ENCODE results near the gene GAA. TPM values are rescaled to one million over a fixed set of nuclear protein-coding genes. Genes with fewer than 3 reads are reported as not detected.
A peak's percentile ranks its signal among the peaks of the same experiment; 100 is the strongest.

Gene GAA
- total RNA-seq, 1 donor from 2014 or later, result 38.4 TPM

DNA sequence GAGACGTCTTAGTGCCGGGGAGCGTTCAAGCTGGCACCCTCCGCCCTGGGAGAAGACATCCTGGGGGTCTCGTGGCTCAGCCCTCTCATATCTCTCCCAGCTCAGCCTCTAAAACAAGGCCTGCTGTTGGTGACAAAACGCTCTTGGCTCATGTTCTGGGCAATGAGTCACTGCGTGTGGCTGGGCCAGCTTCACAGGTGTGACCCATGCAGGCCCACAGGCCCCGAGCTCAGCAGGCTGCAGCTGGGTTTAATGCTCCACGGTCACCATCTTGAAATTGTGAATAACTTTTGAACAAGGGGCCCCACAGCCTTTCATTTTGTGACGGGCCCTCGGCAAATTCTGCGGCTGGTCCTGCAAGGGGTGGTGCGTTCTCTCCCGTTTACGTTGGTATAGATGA is 22.4 kb downstream of the GAA start:
- Mint-ChIP-seq H3K27me3 (ENCODE audit: low read depth) (peaks cover 4% of the 10 kb centered on the region), H3K4me3 (no peak overlapping the region), H3K9me3 (no peaks in the 10 kb centered on the region), H3K36me3 (ENCODE audit: low read depth) (no peaks in the 10 kb centered on the region), H3K27ac (ENCODE audit: unreplicated experiment) (peak overlapping the region; percentile 7), H3K4me1 (peaks cover 8% of the 10 kb centered on the region)
- DNase-seq (ENCODE audit: low read depth, low spot score), result no peak
- TF ChIP-seq, protein P1, sequence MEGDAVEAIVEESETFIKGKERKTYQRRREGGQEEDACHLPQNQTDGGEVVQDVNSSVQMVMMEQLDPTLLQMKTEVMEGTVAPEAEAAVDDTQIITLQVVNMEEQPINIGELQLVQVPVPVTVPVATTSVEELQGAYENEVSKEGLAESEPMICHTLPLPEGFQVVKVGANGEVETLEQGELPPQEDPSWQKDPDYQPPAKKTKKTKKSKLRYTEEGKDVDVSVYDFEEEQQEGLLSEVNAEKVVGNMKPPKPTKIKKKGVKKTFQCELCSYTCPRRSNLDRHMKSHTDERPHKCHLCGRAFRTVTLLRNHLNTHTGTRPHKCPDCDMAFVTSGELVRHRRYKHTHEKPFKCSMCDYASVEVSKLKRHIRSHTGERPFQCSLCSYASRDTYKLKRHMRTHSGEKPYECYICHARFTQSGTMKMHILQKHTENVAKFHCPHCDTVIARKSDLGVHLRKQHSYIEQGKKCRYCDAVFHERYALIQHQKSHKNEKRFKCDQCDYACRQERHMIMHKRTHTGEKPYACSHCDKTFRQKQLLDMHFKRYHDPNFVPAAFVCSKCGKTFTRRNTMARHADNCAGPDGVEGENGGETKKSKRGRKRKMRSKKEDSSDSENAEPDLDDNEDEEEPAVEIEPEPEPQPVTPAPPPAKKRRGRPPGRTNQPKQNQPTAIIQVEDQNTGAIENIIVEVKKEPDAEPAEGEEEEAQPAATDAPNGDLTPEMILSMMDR (conservative IDR thresholded peaks at IDR 0.05), result no peak

DNA sequence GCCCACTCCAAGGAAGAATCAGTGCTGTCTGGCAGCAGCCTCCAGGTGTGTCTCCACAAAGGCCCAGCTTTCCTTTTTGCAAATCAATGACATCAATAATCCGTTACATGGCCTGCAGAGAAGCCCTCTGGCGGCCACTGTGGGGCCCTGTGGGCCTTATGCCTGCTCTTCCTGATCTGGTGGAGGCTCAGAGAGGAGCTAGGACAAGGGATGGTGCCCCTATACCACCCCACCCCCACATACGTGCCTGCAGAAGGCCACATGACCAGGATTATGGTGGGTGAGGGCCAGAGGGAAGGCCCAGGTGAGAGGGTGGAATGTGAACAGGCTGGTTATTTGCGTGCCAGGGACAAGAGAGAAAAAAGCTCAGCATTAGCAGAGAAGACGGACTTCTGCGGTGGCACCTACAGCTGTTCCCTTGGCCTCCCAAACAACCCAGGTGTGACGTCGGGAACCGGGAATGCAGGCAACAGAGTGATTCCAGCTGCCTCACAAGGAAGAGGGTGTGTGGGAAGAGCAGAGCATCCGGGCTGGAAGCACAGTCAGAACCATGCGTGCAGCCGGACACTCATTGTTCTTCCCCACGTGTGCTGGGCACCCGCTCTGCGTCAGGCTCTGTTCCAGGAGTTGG is 23.1 kb downstream of the GAA start:
- H3K27ac Mint-ChIP-seq (ENCODE audit: unreplicated experiment), result no peak overlapping the region

DNA sequence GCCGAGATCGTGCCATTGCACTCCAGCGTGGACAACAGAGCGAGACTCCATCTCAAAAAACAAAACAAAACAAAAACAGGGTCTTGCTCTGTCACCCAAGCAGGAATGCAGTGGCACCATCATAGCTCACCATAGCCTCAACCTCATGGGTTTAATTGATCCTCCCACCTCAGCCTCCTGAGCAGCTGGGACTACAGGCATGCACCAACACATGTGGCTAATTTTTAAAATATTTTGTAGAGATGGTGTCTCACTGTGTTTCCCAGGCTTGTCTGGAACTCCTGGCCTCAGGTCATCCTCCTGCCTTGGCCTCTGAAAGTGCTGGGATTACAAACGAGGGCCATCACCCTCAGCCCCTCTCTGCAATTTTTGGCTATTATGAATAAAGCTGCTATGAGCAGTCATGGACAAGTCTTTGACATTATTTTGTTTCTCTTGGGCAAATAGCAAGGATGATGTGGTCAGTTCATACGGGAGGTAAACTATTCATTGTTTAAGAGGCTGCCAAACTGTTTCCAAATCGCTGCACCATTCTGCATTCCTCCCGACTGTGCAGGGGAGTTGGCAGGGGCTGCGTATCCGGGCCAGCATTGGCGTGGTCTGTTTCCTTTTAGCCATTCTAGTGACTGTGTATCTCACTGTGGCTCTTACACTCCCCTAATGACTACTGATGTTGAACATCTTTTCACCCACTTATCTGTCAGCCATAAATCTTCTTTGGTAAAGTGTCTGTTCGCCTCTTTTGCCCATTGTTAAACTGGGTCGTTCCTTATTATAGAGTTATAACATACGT is 24.5 kb downstream of the GAA start:
- H3K27ac Mint-ChIP-seq (ENCODE audit: unreplicated experiment), result no peak overlapping the region
- H3K9me3 Mint-ChIP-seq, result no peaks in the 10 kb centered on the region
- H3K4me1 Mint-ChIP-seq, result peaks cover 8% of the 10 kb centered on the region
- TF ChIP-seq, protein P1 (conservative IDR thresholded peaks at IDR 0.05), result no peak
- no peak overlapping the region for H3K4me3 Mint-ChIP-seq
- DNase-seq (ENCODE audit: low read depth, low spot score), result no peak
- H3K36me3 Mint-ChIP-seq (ENCODE audit: low read depth), result no peaks in the 10 kb centered on the region
- peaks cover 10% of the 10 kb centered on the region for H3K27me3 Mint-ChIP-seq (ENCODE audit: low read depth)

More for the DNA sequence above, 23.1 kb downstream of the GAA start:
- Mint-ChIP-seq H3K36me3 (ENCODE audit: low read depth) (no peaks in the 10 kb centered on the region), H3K4me3 (no peak overlapping the region), H3K4me1 (peaks cover 8% of the 10 kb centered on the region), H3K9me3 (no peaks in the 10 kb centered on the region), H3K27me3 (ENCODE audit: low read depth) (peaks cover 10% of the 10 kb centered on the region)
- DNase-seq (ENCODE audit: low read depth, low spot score), result peak; percentile 40
- TF ChIP-seq, protein P1 (conservative IDR thresholded peaks at IDR 0.05), result peak; percentile 63

DNA sequence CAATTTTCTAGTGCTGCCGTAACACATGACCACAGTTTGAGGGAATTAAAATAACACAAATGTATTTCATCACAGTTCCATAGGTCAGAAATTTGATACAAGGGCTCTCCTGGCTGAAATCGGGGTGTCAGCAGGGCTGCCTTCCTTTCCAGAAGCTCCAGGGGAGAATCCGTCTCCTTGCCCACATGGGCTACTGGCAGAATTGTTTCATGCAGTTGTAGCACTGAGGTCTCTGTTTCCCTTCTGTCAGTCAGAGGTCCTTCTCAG is 25.0 kb downstream of the GAA start:
- TF ChIP-seq, protein P1 (conservative IDR thresholded peaks at IDR 0.05), result no peak
- no peak for DNase-seq (ENCODE audit: low read depth, low spot score)
- Mint-ChIP-seq H3K36me3 (ENCODE audit: low read depth) (no peaks in the 10 kb centered on the region), H3K4me3 (no peak overlapping the region), H3K4me1 (peaks cover 8% of the 10 kb centered on the region), H3K27ac (ENCODE audit: unreplicated experiment) (no peak overlapping the region), H3K9me3 (no peaks in the 10 kb centered on the region), H3K27me3 (ENCODE audit: low read depth) (peaks cover 10% of the 10 kb centered on the region)

DNA sequence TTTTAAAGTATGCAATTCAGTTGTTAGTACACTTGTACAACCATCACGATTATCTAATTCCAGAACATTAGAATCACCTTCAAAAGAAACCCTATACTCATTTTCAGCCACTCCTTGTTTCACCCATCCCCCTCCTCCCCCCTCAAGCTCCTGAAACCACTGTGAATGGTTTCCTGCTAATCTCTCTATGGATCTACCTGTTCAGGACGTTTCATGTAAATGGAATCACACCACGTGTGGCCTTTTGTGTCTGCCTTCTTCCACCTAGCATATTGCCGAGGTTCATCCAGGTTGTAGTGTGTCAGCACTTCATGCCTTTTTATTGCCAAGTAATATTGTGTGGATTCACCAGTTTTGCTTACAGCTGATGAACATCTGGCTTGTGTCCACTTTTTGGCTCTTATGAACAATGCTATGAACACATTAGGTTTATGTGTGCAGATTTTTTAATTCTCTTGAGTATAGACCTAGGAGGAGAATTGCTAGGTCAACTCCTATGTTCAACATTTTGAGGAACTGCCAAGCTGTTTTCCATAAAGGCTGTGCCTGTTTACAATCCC is 27.7 kb downstream of the GAA start:
- H3K36me3 Mint-ChIP-seq (ENCODE audit: low read depth), result peaks cover 6% of the 10 kb centered on the region
- no peak for DNase-seq (ENCODE audit: low read depth, low spot score)
- no peaks in the 10 kb centered on the region for H3K9me3 Mint-ChIP-seq
- TF ChIP-seq, protein P1 (conservative IDR thresholded peaks at IDR 0.05), result no peak
- no peak overlapping the region for H3K27ac Mint-ChIP-seq (ENCODE audit: unreplicated experiment)
- no peak overlapping the region for H3K4me3 Mint-ChIP-seq
- peaks cover 10% of the 10 kb centered on the region for H3K27me3 Mint-ChIP-seq (ENCODE audit: low read depth)
- H3K4me1 Mint-ChIP-seq, result peaks cover 5% of the 10 kb centered on the region

Data from neural crest cell (in vitro differentiated cells).